ENCODE measurements around the gene BSPRY.

- no peak for TF ChIP-seq CTCF (IDR thresholded peaks at IDR 0.05)
- no peak for TF ChIP-seq POLR2AphosphoS5 (IDR thresholded peaks at IDR 0.05)
- TF ChIP-seq POLR2A (IDR thresholded peaks at IDR 0.05), result no peak
- no peak for TF ChIP-seq EP300 (IDR thresholded peaks at IDR 0.05)
Measured at GRCh38 chr9:113356686-113357292, 7.4 kb downstream of the BSPRY start.
